ENCODE results near the gene CD226.
"Not testable (repeated sequence)": the region's sequence is repeated elsewhere in the genome, so short reads cannot be mapped to it uniquely, and the experiment has no call there.

CD226 gene

DNA sequence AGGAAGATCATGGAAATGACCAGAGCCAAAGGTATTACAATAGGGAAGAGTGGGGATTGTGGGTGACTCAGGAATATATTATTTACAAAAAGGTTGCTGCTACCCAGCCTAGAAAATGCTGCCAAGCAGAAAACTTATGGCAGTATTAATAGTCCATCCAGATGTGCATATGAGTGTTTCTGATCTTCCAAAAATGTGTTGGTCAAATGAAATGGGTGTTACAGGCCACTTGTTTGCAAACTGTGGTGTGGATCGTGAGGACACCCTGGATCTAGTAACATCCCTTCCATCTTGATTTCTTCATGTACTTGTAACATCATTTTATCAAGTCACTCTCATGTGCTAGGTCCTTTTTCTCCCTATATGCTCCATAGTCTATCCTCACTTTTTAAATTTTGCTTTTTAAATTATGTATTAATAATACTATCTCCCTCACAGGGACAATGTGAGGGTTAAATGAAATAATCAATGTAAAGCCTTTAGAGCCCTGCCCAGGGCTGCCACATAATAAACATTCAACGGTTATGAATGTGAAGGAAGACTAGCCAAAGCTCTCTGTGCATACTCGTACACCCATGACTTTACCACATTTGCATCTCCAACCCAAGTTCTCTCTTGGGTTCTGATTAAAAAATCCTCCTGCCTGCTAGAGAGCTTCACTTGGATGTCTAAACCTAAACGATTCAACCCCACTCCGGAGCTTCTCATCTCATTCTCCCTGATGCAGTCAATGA lies 18.5 kb downstream of the CD226 start:
- no peaks in the 10 kb centered on the region for H3K4me1 ChIP-seq (ENCODE audit: control insufficient read depth in 1 of 2, insufficient read depth in 2 of 2, low read length in 2 of 2)
- no peaks in the 10 kb centered on the region for H3K36me3 ChIP-seq (ENCODE audit: control insufficient read depth in 1 of 2, insufficient read depth in 2 of 2, low read length in 2 of 2)
- no peak overlapping the region for H3K27ac ChIP-seq (ENCODE audit: low read depth, low read length)
- no peaks in the 10 kb centered on the region for H3K9me3 ChIP-seq (ENCODE audit: control insufficient read depth in 1 of 2, low read length in 2 of 2)
- H3K9ac ChIP-seq (ENCODE audit: low read depth in 1 of 2, low read length in 2 of 2): no peak overlapping the region
- H3K27me3 ChIP-seq (ENCODE audit: control insufficient read depth in 1 of 2, insufficient read depth in 2 of 2, low read length in 2 of 2): no peaks in the 10 kb centered on the region
- H3K4me3 ChIP-seq (ENCODE audit: low read depth in 1 of 2, low read length in 2 of 2): no peak overlapping the region

DNA sequence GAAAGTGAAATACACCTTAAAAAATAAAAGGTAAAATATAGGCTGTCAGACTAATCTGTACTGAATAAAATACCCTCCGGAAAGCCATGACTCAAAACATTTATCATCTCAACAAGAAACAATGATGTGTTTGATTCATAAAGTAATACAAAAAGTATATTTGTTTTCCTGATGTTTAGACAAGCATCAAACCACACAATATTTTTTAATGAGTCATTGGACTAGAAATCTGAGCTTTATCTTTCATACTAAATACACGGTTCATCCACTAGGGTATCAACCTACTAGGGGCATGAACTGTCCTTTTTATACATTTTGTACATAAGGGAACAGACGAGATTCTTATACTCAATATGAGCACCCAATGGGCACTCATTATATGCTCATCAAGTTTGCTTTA lies 31.3 kb downstream of the CD226 start:
- Histone ChIP-seq H3K4me1 (ENCODE audit: control insufficient read depth in 1 of 2, insufficient read depth in 2 of 2, low read length in 2 of 2) (no peaks in the 10 kb centered on the region), H3K27me3 (ENCODE audit: control insufficient read depth in 1 of 2, insufficient read depth in 2 of 2, low read length in 2 of 2) (no peaks in the 10 kb centered on the region), H3K4me3 (ENCODE audit: low read depth in 1 of 2, low read length in 2 of 2) (no peak overlapping the region), H3K27ac (ENCODE audit: low read depth, low read length) (no peak overlapping the region), H3K9me3 (ENCODE audit: control insufficient read depth in 1 of 2, low read length in 2 of 2) (no peaks in the 10 kb centered on the region), H3K36me3 (ENCODE audit: control insufficient read depth in 1 of 2, insufficient read depth in 2 of 2, low read length in 2 of 2) (no peaks in the 10 kb centered on the region), H3K9ac (ENCODE audit: low read depth in 1 of 2, low read length in 2 of 2) (no peak overlapping the region)

DNA sequence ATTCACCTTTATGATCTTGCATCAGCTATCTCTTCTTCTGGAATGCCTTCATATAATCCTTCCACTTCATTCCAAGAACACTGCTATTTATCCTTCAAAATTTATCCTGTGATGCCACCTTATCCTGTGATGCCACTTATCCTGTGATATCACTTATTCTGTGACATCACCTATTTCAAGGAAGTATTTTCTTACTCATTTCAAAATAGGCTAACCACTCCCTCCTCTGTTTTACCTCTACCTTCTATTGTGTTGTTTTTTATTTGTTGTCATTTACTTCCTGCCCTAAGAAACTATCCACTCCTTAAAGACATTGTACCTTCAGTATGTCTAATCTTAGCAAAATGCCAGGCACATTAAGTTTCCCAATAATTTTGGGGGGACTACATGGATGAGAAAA lies 38.8 kb downstream of the CD226 start:
- no peaks in the 10 kb centered on the region for H3K27me3 ChIP-seq (ENCODE audit: control insufficient read depth in 1 of 2, insufficient read depth in 2 of 2, low read length in 2 of 2)
- no peaks in the 10 kb centered on the region for H3K4me1 ChIP-seq (ENCODE audit: control insufficient read depth in 1 of 2, insufficient read depth in 2 of 2, low read length in 2 of 2)

DNA sequence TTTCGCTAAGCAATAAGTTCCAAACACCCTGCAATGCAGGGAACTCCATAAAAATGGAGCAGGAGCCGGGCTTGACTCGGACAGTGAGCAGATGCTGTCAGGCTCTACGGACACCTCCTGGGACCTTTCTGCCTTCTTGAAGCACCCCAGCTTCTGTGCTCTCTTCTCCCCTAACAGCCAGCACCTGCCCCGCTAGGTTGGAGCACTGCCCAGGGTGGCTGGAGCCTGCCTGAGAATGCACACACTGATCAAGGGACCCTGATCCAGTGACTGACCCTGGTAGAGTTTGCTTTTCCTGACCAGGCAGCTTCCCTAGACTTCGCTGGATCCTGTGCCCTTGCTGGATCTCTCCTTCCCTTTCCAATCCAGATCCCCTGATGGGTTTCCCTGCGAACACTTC lies 40.9 kb downstream of the CD226 start:
- Histone ChIP-seq H3K27ac (ENCODE audit: low read depth, low read length) (no peak overlapping the region), H3K4me3 (ENCODE audit: low read depth in 1 of 2, low read length in 2 of 2) (no peak overlapping the region), H3K27me3 (ENCODE audit: control insufficient read depth in 1 of 2, insufficient read depth in 2 of 2, low read length in 2 of 2) (no peaks in the 10 kb centered on the region), H3K4me1 (ENCODE audit: control insufficient read depth in 1 of 2, insufficient read depth in 2 of 2, low read length in 2 of 2) (no peaks in the 10 kb centered on the region), H3K36me3 (ENCODE audit: control insufficient read depth in 1 of 2, insufficient read depth in 2 of 2, low read length in 2 of 2) (no peaks in the 10 kb centered on the region), H3K9me3 (ENCODE audit: control insufficient read depth in 1 of 2, low read length in 2 of 2) (no peaks in the 10 kb centered on the region), H3K9ac (ENCODE audit: low read depth in 1 of 2, low read length in 2 of 2) (no peak overlapping the region)

More for the DNA sequence above, 38.8 kb downstream of the CD226 start:
- Histone ChIP-seq H3K4me3 (ENCODE audit: low read depth in 1 of 2, low read length in 2 of 2) (no peak overlapping the region), H3K9ac (ENCODE audit: low read depth in 1 of 2, low read length in 2 of 2) (no peak overlapping the region), H3K36me3 (ENCODE audit: control insufficient read depth in 1 of 2, insufficient read depth in 2 of 2, low read length in 2 of 2) (no peaks in the 10 kb centered on the region), H3K9me3 (ENCODE audit: control insufficient read depth in 1 of 2, low read length in 2 of 2) (no peaks in the 10 kb centered on the region), H3K27ac (ENCODE audit: low read depth, low read length) (no peak overlapping the region)

DNA sequence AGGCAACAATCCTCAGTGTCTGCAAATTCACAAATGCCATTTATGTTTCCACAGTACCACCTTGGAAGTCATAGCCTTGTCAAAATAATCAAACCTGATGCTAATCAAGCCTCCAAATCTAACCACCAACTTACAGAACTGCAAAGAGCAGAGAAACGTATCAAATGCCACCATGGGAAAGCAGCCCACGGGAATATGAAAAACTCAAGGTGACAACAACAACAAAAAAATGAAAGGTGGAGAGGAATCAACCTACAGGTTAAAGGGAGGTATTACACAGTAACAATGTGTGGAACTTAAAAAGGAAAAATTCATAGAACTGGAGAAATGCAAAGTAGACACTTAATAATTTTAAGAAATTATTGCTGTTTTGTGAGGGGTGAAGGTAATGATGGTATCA lies 46.7 kb downstream of the CD226 start:
- no peak overlapping the region for H3K27ac ChIP-seq (ENCODE audit: low read depth, low read length)
- H3K36me3 ChIP-seq (ENCODE audit: control insufficient read depth in 1 of 2, insufficient read depth in 2 of 2, low read length in 2 of 2): no peaks in the 10 kb centered on the region
- H3K27me3 ChIP-seq (ENCODE audit: control insufficient read depth in 1 of 2, insufficient read depth in 2 of 2, low read length in 2 of 2): no peaks in the 10 kb centered on the region
- H3K4me3 ChIP-seq (ENCODE audit: low read depth in 1 of 2, low read length in 2 of 2): no peak overlapping the region
- no peaks in the 10 kb centered on the region for H3K4me1 ChIP-seq (ENCODE audit: control insufficient read depth in 1 of 2, insufficient read depth in 2 of 2, low read length in 2 of 2)
- no peaks in the 10 kb centered on the region for H3K9me3 ChIP-seq (ENCODE audit: control insufficient read depth in 1 of 2, low read length in 2 of 2)
- H3K9ac ChIP-seq (ENCODE audit: low read depth in 1 of 2, low read length in 2 of 2): no peak overlapping the region

DNA sequence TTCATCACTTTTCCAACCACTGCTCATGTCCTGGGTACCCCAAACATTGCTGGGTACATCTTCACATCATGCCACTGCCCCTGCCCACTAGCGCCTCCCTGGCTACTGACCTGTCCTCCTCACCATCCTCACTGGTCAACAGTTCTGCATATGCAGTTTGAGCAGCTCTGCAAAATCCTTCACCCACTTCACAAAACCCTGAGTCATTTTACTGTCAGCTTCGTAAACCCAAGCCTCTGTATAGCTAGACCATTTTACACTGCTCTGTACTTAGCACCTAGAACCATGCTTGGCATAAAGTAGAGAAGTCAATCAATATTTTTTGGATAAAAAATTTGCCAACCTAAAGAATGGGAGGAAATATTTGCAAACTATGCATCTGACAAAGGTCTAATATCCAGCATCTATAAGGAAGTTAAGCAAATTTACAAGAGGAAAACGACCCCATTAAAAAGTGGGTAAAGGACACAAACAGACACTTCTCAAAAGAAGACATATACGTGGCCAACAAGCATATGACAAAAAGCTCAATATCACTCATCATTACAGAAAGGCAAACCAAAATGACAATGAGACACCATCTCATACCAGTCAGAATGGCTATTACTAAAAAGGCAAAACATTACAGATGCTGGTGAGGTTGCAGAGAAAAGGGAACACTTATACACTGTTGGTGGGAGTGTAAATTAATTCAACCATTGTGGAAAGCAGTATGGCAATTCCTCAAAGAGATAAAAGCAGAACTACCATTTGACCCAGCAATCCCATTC lies 48.3 kb downstream of the CD226 start:
- not testable (repeated sequence) for H3K9ac ChIP-seq (ENCODE audit: low read depth in 1 of 2, low read length in 2 of 2); H3K4me3 ChIP-seq (ENCODE audit: low read depth in 1 of 2, low read length in 2 of 2); H3K4me1 ChIP-seq (ENCODE audit: control insufficient read depth in 1 of 2, insufficient read depth in 2 of 2, low read length in 2 of 2); H3K27ac ChIP-seq (ENCODE audit: low read depth, low read length); H3K9me3 ChIP-seq (ENCODE audit: control insufficient read depth in 1 of 2, low read length in 2 of 2); H3K36me3 ChIP-seq (ENCODE audit: control insufficient read depth in 1 of 2, insufficient read depth in 2 of 2, low read length in 2 of 2); H3K27me3 ChIP-seq (ENCODE audit: control insufficient read depth in 1 of 2, insufficient read depth in 2 of 2, low read length in 2 of 2)

DNA sequence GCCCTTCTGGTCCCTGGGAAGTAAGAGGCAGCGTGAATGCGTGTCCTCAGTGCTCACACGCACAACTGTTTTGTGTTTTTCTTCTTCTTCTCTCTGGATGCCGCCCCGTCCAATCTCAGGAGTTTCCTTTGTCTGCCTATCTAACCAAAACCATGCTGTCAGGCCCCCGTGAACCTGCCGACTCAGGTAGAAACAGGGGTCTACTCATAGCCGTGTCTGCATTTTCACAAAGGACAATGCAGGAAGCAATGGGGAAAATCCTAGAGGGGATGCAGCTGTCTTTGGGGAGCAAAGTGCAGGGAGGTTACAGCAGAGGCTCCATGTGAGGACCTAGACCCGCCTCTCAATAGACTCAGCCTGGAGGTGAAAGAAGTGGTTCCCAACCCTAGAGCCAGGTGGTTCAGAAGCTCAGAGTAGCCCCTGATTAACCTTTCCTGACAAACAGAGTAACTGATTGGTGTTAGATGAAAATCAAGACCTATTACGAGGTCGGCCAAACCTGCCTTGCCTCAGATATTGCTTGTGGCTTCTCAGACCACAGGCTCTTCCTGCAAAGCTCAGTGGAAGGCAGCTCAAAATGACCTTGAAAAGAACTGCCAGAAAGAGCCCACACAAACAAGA lies 49.3 kb downstream of the CD226 start:
- Histone ChIP-seq H3K9me3 (ENCODE audit: control insufficient read depth in 1 of 2, low read length in 2 of 2) (no peaks in the 10 kb centered on the region), H3K27me3 (ENCODE audit: control insufficient read depth in 1 of 2, insufficient read depth in 2 of 2, low read length in 2 of 2) (no peaks in the 10 kb centered on the region), H3K27ac (ENCODE audit: low read depth, low read length) (no peak overlapping the region), H3K4me3 (ENCODE audit: low read depth in 1 of 2, low read length in 2 of 2) (no peak overlapping the region), H3K4me1 (ENCODE audit: control insufficient read depth in 1 of 2, insufficient read depth in 2 of 2, low read length in 2 of 2) (no peaks in the 10 kb centered on the region), H3K9ac (ENCODE audit: low read depth in 1 of 2, low read length in 2 of 2) (no peak overlapping the region), H3K36me3 (ENCODE audit: control insufficient read depth in 1 of 2, insufficient read depth in 2 of 2, low read length in 2 of 2) (no peaks in the 10 kb centered on the region)

DNA sequence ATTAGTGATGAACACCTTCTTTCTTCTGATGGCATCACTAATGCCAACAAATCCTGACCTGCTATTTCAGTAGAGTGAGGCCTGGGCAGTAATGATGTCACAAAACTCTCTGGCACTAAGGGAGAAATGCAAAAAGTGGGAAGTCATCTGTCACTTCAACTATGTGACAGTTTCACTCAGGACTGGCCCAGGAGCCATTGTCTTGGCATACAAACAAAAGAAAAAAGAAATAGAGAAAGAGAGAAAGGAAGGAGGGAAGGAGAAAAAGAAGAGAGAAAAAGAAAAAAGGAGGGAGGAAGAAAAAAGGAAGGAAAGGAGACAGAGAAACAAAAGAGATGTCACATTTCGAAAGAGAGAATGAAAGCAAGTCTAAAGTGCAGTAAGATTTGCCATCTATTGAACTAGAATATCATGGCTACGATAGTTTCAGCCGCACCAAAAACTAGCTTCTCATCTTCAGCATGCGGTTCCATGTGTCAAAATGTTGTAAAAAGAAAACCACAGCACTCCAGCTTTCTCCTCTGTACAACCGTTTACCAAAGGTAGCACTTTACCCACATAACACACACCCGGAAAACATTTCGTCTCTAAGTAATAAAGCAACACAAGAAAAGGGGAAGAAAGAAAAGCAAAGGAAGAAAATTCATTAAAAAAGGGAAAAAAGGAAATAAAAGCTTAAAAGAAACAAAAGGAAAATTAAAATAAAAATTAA lies 50.1 kb downstream of the CD226 start:
- Histone ChIP-seq H3K9me3 (ENCODE audit: control insufficient read depth in 1 of 2, low read length in 2 of 2) (no peaks in the 10 kb centered on the region), H3K27me3 (ENCODE audit: control insufficient read depth in 1 of 2, insufficient read depth in 2 of 2, low read length in 2 of 2) (no peaks in the 10 kb centered on the region), H3K4me3 (ENCODE audit: low read depth in 1 of 2, low read length in 2 of 2) (no peak overlapping the region), H3K36me3 (ENCODE audit: control insufficient read depth in 1 of 2, insufficient read depth in 2 of 2, low read length in 2 of 2) (no peaks in the 10 kb centered on the region), H3K9ac (ENCODE audit: low read depth in 1 of 2, low read length in 2 of 2) (no peak overlapping the region), H3K4me1 (ENCODE audit: control insufficient read depth in 1 of 2, insufficient read depth in 2 of 2, low read length in 2 of 2) (no peaks in the 10 kb centered on the region), H3K27ac (ENCODE audit: low read depth, low read length) (no peak overlapping the region)

DNA sequence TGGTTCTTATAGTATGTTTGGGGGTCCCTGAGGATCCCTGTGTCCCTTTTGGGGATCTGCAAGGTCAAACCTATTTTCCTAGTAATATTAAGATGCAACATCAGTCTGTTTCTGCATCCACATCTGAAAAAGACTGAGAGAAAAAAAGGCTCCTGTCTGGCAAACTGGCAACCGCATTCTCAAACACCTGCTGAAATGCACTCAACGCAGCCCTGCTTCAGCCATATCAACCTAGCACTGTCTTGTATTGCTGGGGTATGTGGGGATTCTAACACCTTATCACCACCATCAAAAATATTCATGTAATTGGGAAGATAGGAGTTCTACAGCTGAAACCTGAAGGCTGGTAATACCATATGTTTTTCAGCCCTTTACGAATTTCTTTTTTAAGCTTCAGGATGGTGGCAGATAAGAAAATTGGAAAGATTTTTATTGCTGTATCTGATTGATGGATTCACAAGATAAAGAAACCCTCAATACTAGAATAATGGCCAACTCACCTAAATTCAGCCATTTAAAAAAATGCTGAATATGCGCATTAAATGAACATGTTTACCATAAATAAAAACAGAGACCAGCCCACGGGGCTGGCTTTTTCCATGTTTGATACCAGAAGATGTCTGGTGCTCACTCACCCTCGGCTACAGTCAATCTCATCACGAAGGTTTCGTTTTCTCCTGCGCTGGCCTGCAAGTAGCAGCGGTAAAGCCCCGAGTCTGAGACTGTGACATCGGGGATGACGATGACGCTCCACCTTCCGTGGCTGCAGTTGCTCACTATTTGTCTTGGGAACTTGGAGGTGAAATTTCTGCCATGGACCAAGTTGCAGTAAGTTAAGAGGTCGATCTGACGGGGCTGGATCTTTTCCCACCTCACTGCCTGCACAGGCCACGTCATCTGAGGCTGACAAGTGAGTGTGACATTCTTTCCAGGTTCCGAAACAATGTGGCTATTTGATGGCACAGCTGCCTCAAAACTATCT lies 52.3 kb downstream of the CD226 start:
- H3K9ac ChIP-seq (ENCODE audit: low read depth in 1 of 2, low read length in 2 of 2): no peak overlapping the region
- H3K4me3 ChIP-seq (ENCODE audit: low read depth in 1 of 2, low read length in 2 of 2): no peak overlapping the region
- H3K27me3 ChIP-seq (ENCODE audit: control insufficient read depth in 1 of 2, insufficient read depth in 2 of 2, low read length in 2 of 2): no peaks in the 10 kb centered on the region
- no peaks in the 10 kb centered on the region for H3K4me1 ChIP-seq (ENCODE audit: control insufficient read depth in 1 of 2, insufficient read depth in 2 of 2, low read length in 2 of 2)
- H3K36me3 ChIP-seq (ENCODE audit: control insufficient read depth in 1 of 2, insufficient read depth in 2 of 2, low read length in 2 of 2): no peaks in the 10 kb centered on the region
- no peaks in the 10 kb centered on the region for H3K9me3 ChIP-seq (ENCODE audit: control insufficient read depth in 1 of 2, low read length in 2 of 2)
- H3K27ac ChIP-seq (ENCODE audit: low read depth, low read length): no peak overlapping the region
